GM12878 (cell line): ENCODE results near the gene ATN1. TPM values are rescaled to one million over a fixed set of nuclear protein-coding genes. Genes with fewer than 3 reads are reported as not detected.

ENCODE experiments used
- BRCA1 ChIP-seq: IDR thresholded peaks from 2 replicates; pipeline ENCODE4 v1.6.1; 2011; ENCODE audit warnings: low read depth, low read length, improper control_type of control experiment
- E2F4 ChIP-seq: IDR thresholded peaks from 2 replicates; pipeline ENCODE4 v1.6.1; 2012; ENCODE audit warnings: low read depth, low read length, improper control_type of control experiment
- ESRRA ChIP-seq: IDR thresholded peaks from 2 replicates; pipeline ENCODE4 v1.6.1; 2012; ENCODE audit warnings: mild to moderate bottlenecking, low read length, improper control_type of control experiment
- IKZF1 ChIP-seq: fragments of 450-650 bp; conservative IDR thresholded peaks from 2 replicates; pipeline ENCODE4 v1.6.1; 2017; ENCODE audit warnings: antibody characterized with exemption, mild to moderate bottlenecking
- MEF2A ChIP-seq: IDR thresholded peaks from 2 replicates; pipeline ENCODE4 v1.6.1; 2011; ENCODE audit warnings: low read depth, mild to moderate bottlenecking, low read length, moderate library complexity; ENCODE audit not compliant: insufficient read depth
- MTA2 ChIP-seq: fragments of 450-650 bp; IDR thresholded peaks from 2 replicates; pipeline ENCODE4 v1.6.1; 2016; ENCODE audit warnings: low read depth, mild to moderate bottlenecking, moderate library complexity
- PAX8 ChIP-seq: fragments of 450-650 bp; IDR thresholded peaks from 2 replicates; pipeline ENCODE4 v1.6.1; 2017; ENCODE audit warnings: mild to moderate bottlenecking, moderate library complexity
- RAD21 ChIP-seq: IDR thresholded peaks from 2 replicates; pipeline ENCODE4 v1.6.1; 2011; ENCODE audit warnings: mild to moderate bottlenecking, low read depth, low read length, moderate library complexity; ENCODE audit not compliant: insufficient read depth
- RB1 ChIP-seq: fragments of 450-650 bp; formaldehyde crosslinking; IDR thresholded peaks from 2 replicates; pipeline ENCODE4 v1.6.1; 2017; ENCODE audit warnings: mild to moderate bottlenecking, borderline replicate concordance
- SIN3A ChIP-seq: IDR thresholded peaks from 2 replicates; pipeline ENCODE4 v1.6.1; 2012; ENCODE audit warnings: low read depth, low read length, improper control_type of control experiment
- SIX5 ChIP-seq: IDR thresholded peaks from 2 replicates; pipeline ENCODE4 v1.6.1; 2011; ENCODE audit warnings: mild to moderate bottlenecking, low read depth, low read length, moderate library complexity; ENCODE audit not compliant: severe bottlenecking
- STAT3 ChIP-seq: IDR thresholded peaks from 2 replicates; pipeline ENCODE4 v1.6.1; 2011; ENCODE audit warnings: low read depth, low read length, improper control_type of control experiment
- TAF1 ChIP-seq: IDR thresholded peaks from 2 replicates; pipeline ENCODE4 v1.6.1; 2011; ENCODE audit warnings: mild to moderate bottlenecking, low read depth, low read length, borderline replicate concordance
- USF2 ChIP-seq: IDR thresholded peaks from 2 replicates; pipeline ENCODE4 v1.6.1; 2011; ENCODE audit warnings: low read depth, low read length, improper control_type of control experiment, borderline replicate concordance
- ZBTB11 ChIP-seq: fragments of 450-650 bp; formaldehyde crosslinking; IDR thresholded peaks from 2 replicates; pipeline ENCODE4 v1.5.0; 2022; ENCODE audit warnings: mild to moderate bottlenecking, missing genetic modification characterization
- ZNF274 ChIP-seq: IDR thresholded peaks from one replicate; pipeline ENCODE4 v1.8.0; 2011; ENCODE audit not compliant: insufficient read length, insufficient read depth
- ZNF384 ChIP-seq: IDR thresholded peaks from 2 replicates; pipeline ENCODE4 v1.6.1; 2012; ENCODE audit warnings: low read depth, mild to moderate bottlenecking, low read length, improper control_type of control experiment, borderline replicate concordance
- polyA plus RNA-seq, 11 experiments: library from polyadenylated mRNA; depleted of rRNA in 4 of 11; unstranded in 6 of 11; stranded (reverse) in 5 of 11; fragments of >200 nt; fragmentation: Nextera tagmentation in 4 of 11; fragmentation: Illumina TruSeq in 1 of 11; extraction: Ambion mirVana in 4 of 11; extraction: Trizol in 1 of 11; gene quantifications; 1 replicate in 1 of 11; 2 replicates in 10 of 11; pipeline versions ENCODE4 v1.2.1 to v1.2.3, GENCODE V29; 2011 to 2016; ENCODE audit warnings: inconsistent platforms in 2 of 11, missing spikeins in 2 of 11, low read depth in 1 of 11
- total RNA-seq, 4 experiments: library from RNA; depleted of rRNA in 3 of 4; stranded (reverse); fragments of >200 nt in 3 of 4; fragmentation: Illumina TruSeq in 1 of 4; extraction: Trizol in 1 of 4; gene quantifications; 2 replicates each; pipeline versions ENCODE4 v1.2.1 to v1.2.3, GENCODE V29; 2013 to 2021
- TF ChIP-seq, protein P1 (sequence below): fragments of 450-650 bp; IDR thresholded peaks from 2 replicates; pipeline ENCODE4 v1.6.1; 2016; ENCODE audit warnings: mild to moderate bottlenecking, moderate library complexity, borderline replicate concordance

The ATN1 gene
- total and polyA plus RNA-seq, 10 of the 15 experiments (the other 5 are each of a cell fraction or from before 2014, with no cell fraction given) = 0.08 to 44.5 (median 5.0) TPM

GRCh38 chr12:6890789-6891645 lies 36.7 kb upstream of the ATN1 start (continued):
- TF ChIP-seq USF2 (peak; percentile 89), RB1 (peak; percentile 80; the same call in 1 of the 2 replicates), SIN3A (0 out of 2 replicates have a peak, but pooled peaks have one; percentile 43), BRCA1 (no peak), STAT3 (no peak), PAX8 (0 out of 2 replicates have a peak, but pooled peaks have one; percentile 76), ZNF274 (no peak), ESRRA (no peak), E2F4 (no peak), IKZF1 (peak; percentile 91), RAD21 (0 out of 2 replicates have a peak, but pooled peaks have one; percentile 26), MEF2A (peak; percentile 56; the same call in 1 of the 2 replicates), MTA2 (no peak; the same call in 1 of the 2 replicates), ZNF384 (no peak), ZBTB11 (CRISPR knock-in tag) (no peak), SIX5 (no peak), TAF1 (peak; percentile 87)
- TF ChIP-seq, protein P1, sequence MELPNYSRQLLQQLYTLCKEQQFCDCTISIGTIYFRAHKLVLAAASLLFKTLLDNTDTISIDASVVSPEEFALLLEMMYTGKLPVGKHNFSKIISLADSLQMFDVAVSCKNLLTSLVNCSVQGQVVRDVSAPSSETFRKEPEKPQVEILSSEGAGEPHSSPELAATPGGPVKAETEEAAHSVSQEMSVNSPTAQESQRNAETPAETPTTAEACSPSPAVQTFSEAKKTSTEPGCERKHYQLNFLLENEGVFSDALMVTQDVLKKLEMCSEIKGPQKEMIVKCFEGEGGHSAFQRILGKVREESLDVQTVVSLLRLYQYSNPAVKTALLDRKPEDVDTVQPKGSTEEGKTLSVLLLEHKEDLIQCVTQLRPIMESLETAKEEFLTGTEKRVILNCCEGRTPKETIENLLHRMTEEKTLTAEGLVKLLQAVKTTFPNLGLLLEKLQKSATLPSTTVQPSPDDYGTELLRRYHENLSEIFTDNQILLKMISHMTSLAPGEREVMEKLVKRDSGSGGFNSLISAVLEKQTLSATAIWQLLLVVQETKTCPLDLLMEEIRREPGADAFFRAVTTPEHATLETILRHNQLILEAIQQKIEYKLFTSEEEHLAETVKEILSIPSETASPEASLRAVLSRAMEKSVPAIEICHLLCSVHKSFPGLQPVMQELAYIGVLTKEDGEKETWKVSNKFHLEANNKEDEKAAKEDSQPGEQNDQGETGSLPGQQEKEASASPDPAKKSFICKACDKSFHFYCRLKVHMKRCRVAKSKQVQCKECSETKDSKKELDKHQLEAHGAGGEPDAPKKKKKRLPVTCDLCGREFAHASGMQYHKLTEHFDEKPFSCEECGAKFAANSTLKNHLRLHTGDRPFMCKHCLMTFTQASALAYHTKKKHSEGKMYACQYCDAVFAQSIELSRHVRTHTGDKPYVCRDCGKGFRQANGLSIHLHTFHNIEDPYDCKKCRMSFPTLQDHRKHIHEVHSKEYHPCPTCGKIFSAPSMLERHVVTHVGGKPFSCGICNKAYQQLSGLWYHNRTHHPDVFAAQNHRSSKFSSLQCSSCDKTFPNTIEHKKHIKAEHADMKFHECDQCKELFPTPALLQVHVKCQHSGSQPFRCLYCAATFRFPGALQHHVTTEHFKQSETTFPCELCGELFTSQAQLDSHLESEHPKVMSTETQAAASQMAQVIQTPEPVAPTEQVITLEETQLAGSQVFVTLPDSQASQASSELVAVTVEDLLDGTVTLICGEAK = peak; percentile 48; the same call in 1 of the 2 replicates
